Activated CD8-positive, alpha-beta T cell treated with anti-CD3 and anti-CD28 coated beads for 36 hours (primary cell): ENCODE results near the gene TSC2. TPM values are rescaled to one million over a fixed set of nuclear protein-coding genes. Genes with fewer than 3 reads are reported as not detected.

Experiments used
- ATAC-seq: fragments of 200-7000 bp; cut with Tn5 transposase; one replicate; pipeline ENCODE4 v1.10.0; 2021; ENCODE audit warnings: mild to moderate bottlenecking, moderate library complexity
- CTCF ChIA-PET: fragments of 350-600 bp; sonication (Branson Sonifier 250); formaldehyde crosslinking; loops from one replicate; lab custom pipeline; 2021; ENCODE audit warnings: antibody characterized with exemption; lab: Charles Lee
- POLR2A ChIA-PET: fragments of 350-600 bp; sonication (Branson Sonifier 250); formaldehyde crosslinking; loops from one replicate; lab custom pipeline; 2021; ENCODE audit warnings: antibody characterized with exemption; lab: Charles Lee
- DNase-seq: peaks from one replicate; pipeline ENCODE4 v3.0.0-alpha.2; 2020
- H3K27ac Mint-ChIP-seq: one replicate; pipeline ENCODE4 v1.8.0; 2021; ENCODE audit warnings: mild to moderate bottlenecking, mixed read lengths
- H3K27me3 Mint-ChIP-seq: one replicate; pipeline ENCODE4 v1.8.0; 2021; ENCODE audit warnings: mixed read lengths
- H3K36me3 Mint-ChIP-seq: one replicate; pipeline ENCODE4 v1.8.0; 2021; ENCODE audit warnings: low read depth, mixed read lengths
- H3K4me1 Mint-ChIP-seq: one replicate; pipeline ENCODE4 v1.8.0; 2021; ENCODE audit warnings: low read depth, mixed read lengths
- H3K4me3 Mint-ChIP-seq: one replicate; pipeline ENCODE4 v1.8.0; 2021; ENCODE audit warnings: mild to moderate bottlenecking, moderate library complexity, mixed read lengths
- H3K9me3 Mint-ChIP-seq: one replicate; pipeline ENCODE4 v1.8.0; 2021; ENCODE audit warnings: mixed read lengths
- intact Hi-C: fragments of 100-400 bp; cut with micrococcal nuclease; formaldehyde crosslinking; loops from one replicate; pipeline ENCODE4 v1.10.0; 2022
- total RNA-seq, 2 experiments: library from RNA; stranded (reverse); gene quantifications; one replicate each; pipeline ENCODE4 v1.2.3, GENCODE V29; 2021
- TF ChIP-seq, protein P1 (sequence below): fragments of 200-600 bp; IDR thresholded peaks from one replicate; pipeline ENCODE4 v1.8.0; 2022; ENCODE audit warnings: antibody characterized with exemption, mild to moderate bottlenecking

TSC2 gene
- total RNA-seq, 2 experiments from 2014 or later: 54.4 to 57.3 TPM

DNA sequence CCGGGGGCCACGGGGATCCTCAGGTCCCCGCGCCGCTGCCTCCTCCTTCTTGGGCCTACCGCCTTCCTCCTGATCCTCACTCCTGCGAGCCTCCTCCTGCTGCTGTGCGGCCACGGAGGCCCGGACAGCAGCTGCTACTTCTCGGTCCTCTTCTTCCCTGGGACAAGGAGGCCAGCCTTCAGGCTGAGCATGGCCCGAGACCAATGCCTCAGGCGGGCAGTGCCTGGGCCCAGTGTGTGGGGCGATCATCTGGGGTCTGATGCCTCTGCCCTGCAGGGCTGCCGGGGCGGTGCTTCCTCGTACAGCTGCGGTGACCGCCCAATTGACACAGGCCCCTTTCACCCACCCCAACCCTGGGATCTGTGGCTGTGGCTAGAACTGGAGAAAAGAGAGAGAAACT lies 46.8 kb upstream of the TSC2 start:
- POLR2A ChIA-PET: interaction anchor here (0.9 to 1.8 kb wide), 4 partner anchors 10 to 154 kb away, joined by 3 to 4 read pairs (median 3); partner anchors contain the start of gene TRAF7
- DNase-seq (no peak), ATAC-seq (no peak)
- no peak overlapping the region for H3K4me3 Mint-ChIP-seq
- TF ChIP-seq, protein P1, sequence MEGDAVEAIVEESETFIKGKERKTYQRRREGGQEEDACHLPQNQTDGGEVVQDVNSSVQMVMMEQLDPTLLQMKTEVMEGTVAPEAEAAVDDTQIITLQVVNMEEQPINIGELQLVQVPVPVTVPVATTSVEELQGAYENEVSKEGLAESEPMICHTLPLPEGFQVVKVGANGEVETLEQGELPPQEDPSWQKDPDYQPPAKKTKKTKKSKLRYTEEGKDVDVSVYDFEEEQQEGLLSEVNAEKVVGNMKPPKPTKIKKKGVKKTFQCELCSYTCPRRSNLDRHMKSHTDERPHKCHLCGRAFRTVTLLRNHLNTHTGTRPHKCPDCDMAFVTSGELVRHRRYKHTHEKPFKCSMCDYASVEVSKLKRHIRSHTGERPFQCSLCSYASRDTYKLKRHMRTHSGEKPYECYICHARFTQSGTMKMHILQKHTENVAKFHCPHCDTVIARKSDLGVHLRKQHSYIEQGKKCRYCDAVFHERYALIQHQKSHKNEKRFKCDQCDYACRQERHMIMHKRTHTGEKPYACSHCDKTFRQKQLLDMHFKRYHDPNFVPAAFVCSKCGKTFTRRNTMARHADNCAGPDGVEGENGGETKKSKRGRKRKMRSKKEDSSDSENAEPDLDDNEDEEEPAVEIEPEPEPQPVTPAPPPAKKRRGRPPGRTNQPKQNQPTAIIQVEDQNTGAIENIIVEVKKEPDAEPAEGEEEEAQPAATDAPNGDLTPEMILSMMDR: no peak
- peaks cover 23% of the 10 kb centered on the region for H3K4me1 Mint-ChIP-seq
- peaks cover 27% of the 10 kb centered on the region for H3K36me3 Mint-ChIP-seq
- CTCF ChIA-PET: no interaction called here
- intact Hi-C loops: no loop called here
- no peaks in the 10 kb centered on the region for H3K9me3 Mint-ChIP-seq
- no peaks in the 10 kb centered on the region for H3K27me3 Mint-ChIP-seq
- H3K27ac Mint-ChIP-seq: no peak overlapping the region

DNA sequence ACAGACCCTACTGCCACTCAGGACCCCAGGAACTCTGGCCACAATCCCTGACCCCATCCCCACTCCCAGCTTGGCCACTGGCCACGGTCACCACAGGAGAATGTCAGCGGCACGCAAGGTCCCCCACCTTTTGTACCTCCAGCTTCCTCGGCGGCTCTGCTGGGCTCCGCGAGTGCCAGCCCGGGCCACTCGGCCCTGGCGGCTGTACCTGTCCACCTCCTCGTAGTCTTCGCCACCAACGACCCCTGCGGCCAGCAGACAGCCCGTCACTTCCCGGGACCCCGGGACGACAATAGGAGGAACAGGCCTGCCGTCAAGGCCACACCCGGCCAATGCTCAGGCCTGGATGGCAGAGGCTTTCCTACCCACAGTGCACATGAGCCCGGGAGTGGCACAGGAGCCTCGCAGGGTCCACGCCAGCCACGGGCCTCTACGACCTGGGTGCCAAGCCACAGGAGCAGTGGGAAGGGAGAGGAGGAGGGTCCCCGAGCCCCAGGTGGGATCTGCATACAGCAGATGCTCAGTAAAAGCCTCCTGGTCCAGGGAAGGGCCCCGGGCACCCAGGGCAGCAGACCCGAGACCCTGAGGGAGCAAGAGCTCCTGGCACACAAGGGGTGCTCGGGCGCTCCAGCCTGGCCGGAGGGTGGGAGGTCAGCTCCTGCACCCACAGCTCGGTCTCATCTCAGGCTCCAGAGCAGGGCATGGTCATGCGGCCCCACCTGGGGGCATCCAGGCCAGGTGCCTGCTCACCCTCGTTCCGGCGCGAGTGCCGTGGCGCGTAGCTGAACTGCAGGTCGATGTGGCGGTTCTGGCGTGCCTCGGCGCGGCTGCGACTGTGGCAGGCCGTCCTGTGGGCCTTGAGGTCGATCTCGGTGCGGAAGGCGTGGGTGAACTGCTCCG lies 46.1 kb upstream of the TSC2 start:
- ATAC-seq: no peak
- Mint-ChIP-seq H3K27me3 (no peaks in the 10 kb centered on the region), H3K36me3 (peaks cover 31% of the 10 kb centered on the region), H3K27ac (no peak overlapping the region), H3K4me1 (peaks cover 23% of the 10 kb centered on the region), H3K4me3 (no peak overlapping the region), H3K9me3 (no peaks in the 10 kb centered on the region)
- CTCF ChIA-PET: interaction anchor here (4.6 kb wide), 1 partner anchor 9 kb away, joined by 34 read pairs; no protein-coding TSS in a partner anchor
- intact Hi-C loops: no loop called here
- DNase-seq: no peak
- POLR2A ChIA-PET: interaction anchor here (1.0 to 1.8 kb wide), 4 partner anchors 9 to 153 kb away, joined by 3 to 4 read pairs (median 4); partner anchors contain the start of gene TRAF7
- TF ChIP-seq, protein P1: no peak

DNA sequence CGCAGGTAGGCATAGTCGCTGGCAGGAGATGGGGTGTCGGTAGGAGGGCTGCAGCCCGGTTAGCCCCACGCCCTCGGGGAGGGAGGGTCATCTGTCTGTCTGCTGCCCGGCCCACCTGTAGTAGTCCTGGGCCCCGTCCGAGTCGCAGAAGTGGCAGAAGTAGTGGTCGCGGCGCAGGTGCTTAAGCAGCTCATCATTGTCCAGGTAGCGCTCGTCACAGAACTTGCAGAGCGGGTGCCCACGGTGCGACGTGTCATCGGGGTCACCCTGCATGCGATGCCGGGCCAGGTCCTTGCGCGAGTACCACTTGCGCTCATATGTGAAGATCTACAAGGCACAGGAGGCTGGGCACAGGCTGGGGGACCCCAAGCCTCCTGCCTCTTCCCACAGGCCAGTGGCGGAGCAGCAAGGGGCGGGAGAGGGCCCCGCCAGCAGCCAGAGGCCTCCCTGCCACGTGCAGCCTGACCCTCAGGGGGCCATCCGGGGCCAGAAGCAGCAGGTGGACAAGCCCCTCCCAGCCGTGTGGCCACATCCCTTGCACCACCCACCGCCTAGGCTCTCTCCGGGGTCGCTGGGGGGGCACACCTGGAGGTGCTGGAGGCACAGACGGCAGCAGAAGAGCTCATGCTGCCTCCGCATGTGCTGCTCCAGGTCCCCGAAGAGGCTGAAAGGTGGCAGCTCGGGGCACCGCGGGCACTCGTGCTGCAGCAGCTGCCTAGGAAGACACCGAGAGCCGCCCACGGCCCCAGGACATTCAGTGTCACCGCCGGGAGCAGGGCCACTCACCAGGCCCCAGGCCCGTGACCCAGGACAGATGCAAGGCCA lies 45.2 kb upstream of the TSC2 start:
- CTCF ChIA-PET: interaction anchor here (1.0 to 4.6 kb wide), 7 partner anchors 7 to 151 kb away, joined by 3 to 34 read pairs (median 12); partner anchors contain the start of genes NPW and PKD1
- intact Hi-C loops: no loop called here
- Mint-ChIP-seq H3K27ac (no peak overlapping the region), H3K4me3 (no peak overlapping the region), H3K9me3 (no peaks in the 10 kb centered on the region), H3K27me3 (no peaks in the 10 kb centered on the region), H3K36me3 (peaks cover 35% of the 10 kb centered on the region), H3K4me1 (peaks cover 26% of the 10 kb centered on the region)
- ATAC-seq (no peak), DNase-seq (no peak)
- POLR2A ChIA-PET: interaction anchor here (0.9 to 1.9 kb wide), 4 partner anchors 9 to 152 kb away, joined by 3 to 7 read pairs (median 4); partner anchors contain the start of genes RPS2 and TRAF7
- TF ChIP-seq, protein P1: no peak

DNA sequence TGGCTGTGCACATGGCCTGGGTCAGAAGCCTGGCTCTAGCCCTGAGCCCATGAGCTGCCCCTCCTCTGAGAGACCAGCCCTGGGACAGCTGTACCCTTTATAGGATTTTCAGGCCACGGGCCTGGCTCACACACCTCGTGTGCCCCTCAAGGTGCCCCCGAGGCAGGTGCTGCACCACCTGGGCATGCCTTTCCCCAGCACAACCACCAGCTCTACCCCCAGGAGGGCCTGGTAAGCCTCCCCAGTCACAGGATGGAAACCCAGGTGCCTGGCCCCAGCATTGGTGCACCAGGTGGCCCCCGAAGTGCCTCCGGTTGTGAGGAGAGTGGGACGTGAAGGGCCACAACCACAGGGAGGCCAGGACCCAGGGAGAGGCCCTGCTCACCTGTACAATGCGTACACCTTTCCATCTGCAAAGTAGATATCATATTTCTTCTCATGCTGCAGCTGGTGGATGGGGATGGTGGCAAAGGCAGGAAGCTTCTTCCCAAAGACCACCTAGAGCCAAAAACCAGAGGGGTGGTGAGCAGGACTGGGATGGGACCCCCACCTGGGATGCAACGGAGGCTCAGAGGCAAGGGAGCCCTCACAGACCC lies 44.5 kb upstream of the TSC2 start:
- Mint-ChIP-seq H3K27me3 (no peaks in the 10 kb centered on the region), H3K9me3 (no peaks in the 10 kb centered on the region), H3K27ac (no peak overlapping the region), H3K4me3 (no peak overlapping the region), H3K4me1 (peaks cover 32% of the 10 kb centered on the region), H3K36me3 (peaks cover 37% of the 10 kb centered on the region)
- no peak for ATAC-seq
- POLR2A ChIA-PET: interaction anchor here (0.7 to 1.9 kb wide), 7 partner anchors 10 to 249 kb away, joined by 3 to 7 read pairs (median 3); partner anchors contain the start of genes NDUFB10, RPS2 and TRAF7
- intact Hi-C loops: no loop called here
- TF ChIP-seq, protein P1: no peak
- no peak for DNase-seq
- CTCF ChIA-PET: interaction anchor here (1.0 to 4.6 kb wide), 13 partner anchors 8 to 150 kb away, joined by 3 to 34 read pairs (median 6); partner anchors contain the start of genes NPW and PKD1
